Measurements from ENCODE around the gene FAU.

GRCh38 chr11:65120831-65121230 is 1.1 kb downstream of the FAU start:
- TF ChIP-seq POLR2AphosphoS5 (IDR thresholded peaks at IDR 0.05; ENCODE audit: low read depth, low read length) (no peak), TAF1 (IDR thresholded peaks at IDR 0.05; ENCODE audit: borderline replicate concordance, insufficient read depth, low read length) (no peak), FOXP2 (optimal IDR thresholded peaks at IDR 0.05; ENCODE audit: borderline replicate concordance, extremely low read depth, extremely low read length, insufficient read depth) (no peak), REST (IDR thresholded peaks at IDR 0.05; ENCODE audit: insufficient read depth in 1 of 2, low read depth in 2 of 2, low read length in 2 of 2) (no peak), SIN3A (IDR thresholded peaks at IDR 0.05; ENCODE audit: borderline replicate concordance, insufficient read depth, low read length) (no peak)
